ENCODE data around the gene AMBN.

The AMBN gene

GRCh38 chr4:70601422-70602039, 9.5 kb downstream of the AMBN start:
- Histone ChIP-seq H3K4me1 (0 out of 2 replicates have a peak, but pooled peaks cover 2% of the 10 kb centered on the region), H3K27me3 (no peaks in the 10 kb centered on the region; the same call in 1 of the 2 replicates), H3K9me3 (no peaks in the 10 kb centered on the region), H3K4me3 (ENCODE audit: low read depth, low read length) (no peak overlapping the region), H3K36me3 (no peaks in the 10 kb centered on the region)
- DNase-seq, result peak; percentile 50
- TF ChIP-seq CTCF (IDR thresholded peaks at IDR 0.05; ENCODE audit: low read depth, low read length), result peak; percentile 75

GRCh38 chr4:70603856-70604255, 11.8 kb downstream of the AMBN start:
- Histone ChIP-seq H3K36me3 (no peaks in the 10 kb centered on the region), H3K4me3 (ENCODE audit: low read depth, low read length) (no peak overlapping the region), H3K4me1 (0 out of 2 replicates have a peak, but pooled peaks cover 2% of the 10 kb centered on the region), H3K27me3 (no peaks in the 10 kb centered on the region; the same call in 1 of the 2 replicates), H3K9me3 (no peaks in the 10 kb centered on the region)
- DNase-seq, result no peak
- no peak for TF ChIP-seq CTCF (IDR thresholded peaks at IDR 0.05; ENCODE audit: low read depth, low read length)

GRCh38 chr4:70606459-70606858, 14.4 kb downstream of the AMBN start:
- no peak overlapping the region for H3K4me3 ChIP-seq (ENCODE audit: low read depth, low read length)
- TF ChIP-seq CTCF (IDR thresholded peaks at IDR 0.05; ENCODE audit: low read depth, low read length), result no peak
- H3K27me3 ChIP-seq, result no peaks in the 10 kb centered on the region; the same call in 1 of the 2 replicates
- no peaks in the 10 kb centered on the region for H3K4me1 ChIP-seq
- DNase-seq, result no peak
- no peaks in the 10 kb centered on the region for H3K9me3 ChIP-seq
- H3K36me3 ChIP-seq, result no peaks in the 10 kb centered on the region

- no peak for TF ChIP-seq CTCF (IDR thresholded peaks at IDR 0.05; ENCODE audit: low read depth, low read length)
- H3K4me1 ChIP-seq, result no peaks in the 10 kb centered on the region
- H3K27me3 ChIP-seq, result no peaks in the 10 kb centered on the region; the same call in 1 of the 2 replicates
- H3K4me3 ChIP-seq (ENCODE audit: low read depth, low read length), result no peak overlapping the region
- no peak for DNase-seq
- no peaks in the 10 kb centered on the region for H3K36me3 ChIP-seq
- H3K9me3 ChIP-seq, result no peaks in the 10 kb centered on the region
Observed at GRCh38 chr4:70607334-70607853, 15.3 kb downstream of the AMBN start.

- no peaks in the 10 kb centered on the region; the same call in 1 of the 2 replicates for H3K27me3 ChIP-seq
- no peaks in the 10 kb centered on the region for H3K36me3 ChIP-seq
- no peaks in the 10 kb centered on the region for H3K9me3 ChIP-seq
- no peaks in the 10 kb centered on the region for H3K4me1 ChIP-seq
- H3K4me3 ChIP-seq (ENCODE audit: low read depth, low read length), result no peak overlapping the region
- TF ChIP-seq CTCF (IDR thresholded peaks at IDR 0.05; ENCODE audit: low read depth, low read length), result no peak
- DNase-seq, result no peak
Observed at GRCh38 chr4:70608324-70608723, 16.3 kb downstream of the AMBN start.
